SK-N-MC (cell line): ENCODE data around the gene TMEM260.

Experiments
- EZH2 ChIP-seq: fragments of 200-600 bp; sonication (generic); IDR thresholded peaks from one replicate; pipeline ENCODE4 v1.6.1; 2017; ENCODE audit warnings: antibody characterized with exemption
- POLR2AphosphoS5 ChIP-seq: IDR thresholded peaks from 2 replicates; pipeline ENCODE4 v1.6.1; 2012; ENCODE audit warnings: mild to moderate bottlenecking, low read depth, low read length, borderline replicate concordance

- TF ChIP-seq EZH2 = no peak
- no peak for TF ChIP-seq POLR2AphosphoS5
These were observed 51.1 kb downstream of the TMEM260 start for GRCh38 chr14:56630707-56631106.
